ENCODE measurements around the gene SUCLA2. TPM values are rescaled to one million over a fixed set of nuclear protein-coding genes. Genes with fewer than 3 reads are reported as not detected.

The SUCLA2 gene
- total RNA-seq, 1 donor from 2014 or later = 34.9 TPM

GRCh38 chr13:47991859-47992258, 9.2 kb downstream of the SUCLA2 start:
- Histone ChIP-seq H3K4me3 (no peak overlapping the region), H3K4me1 (no peaks in the 10 kb centered on the region), H3K9me3 (no peaks in the 10 kb centered on the region), H3K27me3 (no peaks in the 10 kb centered on the region), H3K36me3 (peaks cover 44% of the 10 kb centered on the region), H3K27ac (no peak overlapping the region)
- ATAC-seq (no peak), DNase-seq (no peak)
- TF ChIP-seq, protein P1, sequence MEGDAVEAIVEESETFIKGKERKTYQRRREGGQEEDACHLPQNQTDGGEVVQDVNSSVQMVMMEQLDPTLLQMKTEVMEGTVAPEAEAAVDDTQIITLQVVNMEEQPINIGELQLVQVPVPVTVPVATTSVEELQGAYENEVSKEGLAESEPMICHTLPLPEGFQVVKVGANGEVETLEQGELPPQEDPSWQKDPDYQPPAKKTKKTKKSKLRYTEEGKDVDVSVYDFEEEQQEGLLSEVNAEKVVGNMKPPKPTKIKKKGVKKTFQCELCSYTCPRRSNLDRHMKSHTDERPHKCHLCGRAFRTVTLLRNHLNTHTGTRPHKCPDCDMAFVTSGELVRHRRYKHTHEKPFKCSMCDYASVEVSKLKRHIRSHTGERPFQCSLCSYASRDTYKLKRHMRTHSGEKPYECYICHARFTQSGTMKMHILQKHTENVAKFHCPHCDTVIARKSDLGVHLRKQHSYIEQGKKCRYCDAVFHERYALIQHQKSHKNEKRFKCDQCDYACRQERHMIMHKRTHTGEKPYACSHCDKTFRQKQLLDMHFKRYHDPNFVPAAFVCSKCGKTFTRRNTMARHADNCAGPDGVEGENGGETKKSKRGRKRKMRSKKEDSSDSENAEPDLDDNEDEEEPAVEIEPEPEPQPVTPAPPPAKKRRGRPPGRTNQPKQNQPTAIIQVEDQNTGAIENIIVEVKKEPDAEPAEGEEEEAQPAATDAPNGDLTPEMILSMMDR (IDR thresholded peaks at IDR 0.05) = no peak
- intact Hi-C loops (cut with DNase I) = no loop called here

DNA sequence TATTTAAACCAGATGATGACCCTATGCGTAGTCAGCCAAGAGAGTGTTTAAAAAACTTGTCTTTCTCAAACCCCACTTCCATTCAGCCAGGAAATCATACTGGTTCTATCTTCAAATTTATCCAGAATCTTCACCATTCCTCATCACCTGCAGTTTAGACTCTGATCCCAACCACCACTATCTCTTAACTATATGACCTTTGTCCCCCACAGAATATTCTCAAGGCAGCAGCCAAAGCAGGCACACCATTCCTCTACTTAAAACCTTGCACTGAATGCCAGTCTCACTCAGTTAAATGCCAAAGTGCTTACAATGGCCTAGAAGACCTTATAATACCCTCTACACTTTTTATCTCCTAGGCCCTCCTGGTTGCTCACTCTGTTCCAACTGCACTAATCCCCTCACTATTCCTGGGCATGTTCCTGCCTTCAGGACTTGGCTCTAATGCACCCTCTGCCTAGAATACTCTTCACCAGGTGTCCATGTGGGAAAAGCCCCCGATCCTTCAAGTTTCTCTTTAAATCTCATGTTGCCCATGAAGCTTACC, 10.1 kb downstream of the SUCLA2 start:
- ATAC-seq = no peak
- Histone ChIP-seq H3K4me1 (no peaks in the 10 kb centered on the region), H3K27ac (no peak overlapping the region), H3K4me3 (no peak overlapping the region), H3K9me3 (no peaks in the 10 kb centered on the region), H3K36me3 (peaks cover 45% of the 10 kb centered on the region), H3K27me3 (no peaks in the 10 kb centered on the region)
- TF ChIP-seq, protein P1 (IDR thresholded peaks at IDR 0.05) = no peak
- DNase-seq = no peak
- intact Hi-C loops (cut with DNase I) = no loop called here

DNA sequence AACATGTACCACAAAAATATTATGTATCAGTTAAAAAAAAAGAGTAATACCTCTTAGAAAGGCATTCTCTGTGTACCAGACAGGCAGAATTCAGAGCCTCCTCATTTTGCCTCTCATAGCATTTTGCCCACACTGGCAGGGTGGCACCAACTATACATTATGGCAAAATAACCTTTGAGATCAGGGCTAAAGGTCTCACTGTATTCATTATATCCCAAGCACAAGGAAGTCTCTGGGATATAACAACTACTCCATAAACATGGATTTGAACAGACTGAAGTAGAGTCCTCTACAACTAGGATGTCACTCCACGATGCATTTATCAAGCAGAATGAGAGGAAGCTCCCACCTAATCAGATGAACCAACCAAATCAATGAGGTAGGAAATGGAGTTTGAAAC, 10.6 kb downstream of the SUCLA2 start:
- TF ChIP-seq, protein P1 (IDR thresholded peaks at IDR 0.05) = no peak
- H3K27me3 ChIP-seq = no peaks in the 10 kb centered on the region
- DNase-seq (no peak), ATAC-seq (no peak)
- H3K36me3 ChIP-seq = peaks cover 45% of the 10 kb centered on the region
- no peaks in the 10 kb centered on the region for H3K9me3 ChIP-seq
- intact Hi-C loops (cut with DNase I) = no loop called here
- no peaks in the 10 kb centered on the region for H3K4me1 ChIP-seq
- no peak overlapping the region for H3K4me3 ChIP-seq
- H3K27ac ChIP-seq = no peak overlapping the region

- Histone ChIP-seq H3K4me3 (no peak overlapping the region), H3K27ac (no peak overlapping the region), H3K9me3 (no peaks in the 10 kb centered on the region), H3K27me3 (no peaks in the 10 kb centered on the region), H3K4me1 (no peaks in the 10 kb centered on the region), H3K36me3 (peaks cover 26% of the 10 kb centered on the region)
- TF ChIP-seq, protein P1 (IDR thresholded peaks at IDR 0.05) = no peak
- DNase-seq = no peak
- no peak for ATAC-seq
- intact Hi-C loops (cut with DNase I) = no loop called here
These were observed 18.0 kb downstream of the SUCLA2 start for GRCh38 chr13:47983070-47983469.

DNA sequence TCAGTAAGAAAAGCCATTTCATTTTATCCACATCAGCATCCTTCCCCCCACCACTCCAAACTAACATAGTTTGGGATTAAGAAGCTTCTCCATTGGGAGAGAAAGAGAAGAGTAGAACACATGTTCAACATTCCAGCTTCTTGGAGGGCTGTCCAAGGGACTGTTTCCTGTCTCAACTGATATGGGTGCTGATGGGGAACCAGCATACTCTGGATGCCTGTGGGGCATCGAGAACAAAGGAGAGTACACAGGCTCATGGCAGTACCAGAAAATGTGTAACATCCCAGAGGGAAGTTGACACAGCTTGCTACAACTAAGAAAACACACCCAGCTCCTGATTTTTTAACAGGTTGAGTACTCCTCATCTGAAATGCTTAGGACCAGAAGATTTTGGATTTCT, 24.7 kb downstream of the SUCLA2 start:
- TF ChIP-seq, protein P1 (IDR thresholded peaks at IDR 0.05) = no peak
- ATAC-seq (no peak), DNase-seq (no peak)
- Histone ChIP-seq H3K27ac (no peak overlapping the region), H3K4me1 (no peaks in the 10 kb centered on the region), H3K4me3 (no peak overlapping the region), H3K9me3 (no peaks in the 10 kb centered on the region), H3K27me3 (no peaks in the 10 kb centered on the region), H3K36me3 (peaks cover 14% of the 10 kb centered on the region)
- intact Hi-C loops (cut with DNase I) = no loop called here

DNA sequence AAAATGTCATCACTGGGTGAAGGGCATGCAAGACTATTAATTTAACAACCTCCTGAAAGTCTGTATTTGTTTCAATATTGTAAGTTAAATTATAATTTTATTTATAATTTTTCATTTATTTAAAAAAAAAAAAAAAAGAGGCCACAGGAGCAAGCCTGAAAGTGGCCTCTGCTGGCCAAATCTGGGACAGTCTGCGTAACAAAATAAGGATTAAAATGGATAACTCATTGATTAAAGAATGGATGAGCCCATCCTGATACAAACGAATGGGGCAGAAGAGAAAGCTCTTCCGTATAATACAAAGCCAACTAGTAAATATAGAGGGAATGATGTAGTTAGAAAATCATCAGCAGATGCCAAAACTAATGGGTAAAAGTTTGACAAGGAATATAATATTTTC, 36.2 kb downstream of the SUCLA2 start:
- Histone ChIP-seq H3K27ac (no peak overlapping the region), H3K27me3 (no peaks in the 10 kb centered on the region), H3K4me1 (no peaks in the 10 kb centered on the region), H3K9me3 (no peaks in the 10 kb centered on the region), H3K36me3 (peaks cover 53% of the 10 kb centered on the region), H3K4me3 (no peak overlapping the region)
- intact Hi-C loops (cut with DNase I) = no loop called here
- TF ChIP-seq, protein P1 (IDR thresholded peaks at IDR 0.05) = no peak
- DNase-seq = no peak
- ATAC-seq = no peak

Measured in upper lobe of right lung (tissue), 1 donor.